PC-3 (cell line): ENCODE measurements around the gene NEFH.

Experiments
- CTCF ChIP-seq: fragments of 300-600 bp; sonication (generic); conservative IDR thresholded peaks from 2 replicates; pipeline ENCODE4 v1.5.1; 2017; ENCODE audit warnings: antibody characterized with exemption, low read depth, mild to moderate bottlenecking, low read length
- EZH2 ChIP-seq: fragments of 300-600 bp; sonication (generic); IDR thresholded peaks from one replicate; pipeline ENCODE4 v1.6.1; 2017; ENCODE audit warnings: antibody characterized with exemption, mild to moderate bottlenecking, low read length; ENCODE audit not compliant: unreplicated experiment
- EZH2phosphoT487 ChIP-seq: fragments of 300-600 bp; sonication (generic); IDR thresholded peaks from 2 replicates; pipeline ENCODE4 v1.6.1; 2018; ENCODE audit warnings: mild to moderate bottlenecking, antibody characterized with exemption, low read length, borderline replicate concordance

- TF ChIP-seq CTCF, result no peak
- no peak for TF ChIP-seq EZH2phosphoT487
- no peak for TF ChIP-seq EZH2
Measured at GRCh38 chr22:29530716-29531115, 50.7 kb downstream of the NEFH start.
